NT2/D1 (cell line): Measurements from ENCODE around the gene SCMH1.

ENCODE experiments used
- DNase-seq: peaks from one replicate; pipeline ENCODE4 v3.0.0-alpha.2; 2011; ENCODE audit warnings: low read depth, low spot score
- H3K27me3 ChIP-seq: 2 replicates; pipeline ENCODE4 v1.6.0; 2011; ENCODE audit warnings: mild to moderate bottlenecking; ENCODE audit not compliant: insufficient read length, insufficient read depth
- H3K36me3 ChIP-seq: 2 replicates; pipeline ENCODE4 v1.6.1; 2011; ENCODE audit warnings: mild to moderate bottlenecking, low read length, mixed read lengths; ENCODE audit not compliant: insufficient read depth, insufficient read length
- H3K4me1 ChIP-seq: 2 replicates; pipeline ENCODE4 v1.5.1; 2011; ENCODE audit not compliant: insufficient read depth, insufficient read length
- H3K4me3 ChIP-seq: 2 replicates; pipeline ENCODE4 v1.5.1; 2011; ENCODE audit warnings: low read depth; ENCODE audit not compliant: insufficient read length
- H3K9ac ChIP-seq: 2 replicates; pipeline ENCODE4 v1.6.0; 2011; ENCODE audit warnings: low read depth; ENCODE audit not compliant: insufficient read length
- H3K9me3 ChIP-seq: 2 replicates; pipeline ENCODE4 v1.5.1; 2011; ENCODE audit warnings: mild to moderate bottlenecking, low read length; ENCODE audit not compliant: insufficient read depth
- SUZ12 ChIP-seq: IDR thresholded peaks from 2 replicates; pipeline ENCODE4 v1.6.1; 2011; ENCODE audit not compliant: insufficient read length, insufficient read depth; ENCODE audit errors: extremely low read depth
- YY1 ChIP-seq: IDR thresholded peaks from 2 replicates; pipeline ENCODE4 v1.6.1; 2011; ENCODE audit not compliant: insufficient read length, insufficient read depth
- ZNF274 ChIP-seq: IDR thresholded peaks from 2 replicates; pipeline ENCODE4 v1.6.1; 2011; ENCODE audit warnings: mild to moderate bottlenecking, low read depth, low read length

SCMH1 gene

DNA sequence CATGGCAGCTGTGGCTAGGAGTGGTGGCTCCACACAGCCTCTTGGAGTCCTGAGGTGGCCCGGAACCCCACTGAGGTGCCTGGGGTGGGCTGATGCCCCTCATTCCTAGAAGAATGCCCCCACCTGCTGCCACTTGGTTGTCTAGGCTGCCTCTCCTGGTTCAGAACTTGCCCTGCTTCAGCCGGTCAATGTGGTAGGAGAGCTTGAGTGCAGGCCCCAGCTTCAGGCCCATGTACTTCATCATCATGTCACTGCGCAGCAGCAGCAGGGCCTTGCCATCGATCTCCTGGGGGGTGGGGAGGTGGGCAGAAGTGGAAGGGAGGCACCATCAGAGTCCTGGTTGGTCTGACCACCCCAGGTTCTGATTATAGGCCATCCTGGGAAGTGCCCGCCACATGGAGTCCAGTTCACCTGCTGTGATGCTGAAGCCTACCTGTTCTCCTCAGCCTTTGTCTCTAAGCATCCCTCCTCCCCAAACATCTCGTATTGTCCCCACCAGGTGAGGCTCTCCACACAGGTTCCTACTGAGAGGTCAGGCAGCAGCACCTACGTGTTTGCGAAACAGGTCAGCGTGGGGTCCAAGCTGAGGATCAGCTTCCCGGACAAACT lies 214.0 kb downstream of the SCMH1 start:
- H3K27me3 ChIP-seq: no peaks in the 10 kb centered on the region
- no peak overlapping the region for H3K4me3 ChIP-seq
- no peaks in the 10 kb centered on the region for H3K9me3 ChIP-seq
- H3K36me3 ChIP-seq: peaks cover 37% of the 10 kb centered on the region
- H3K4me1 ChIP-seq: peaks cover 4% of the 10 kb centered on the region
- TF ChIP-seq ZNF274 (no peak), SUZ12 (no peak), YY1 (no peak)
- no peak overlapping the region for H3K9ac ChIP-seq
- no peak for DNase-seq

DNA sequence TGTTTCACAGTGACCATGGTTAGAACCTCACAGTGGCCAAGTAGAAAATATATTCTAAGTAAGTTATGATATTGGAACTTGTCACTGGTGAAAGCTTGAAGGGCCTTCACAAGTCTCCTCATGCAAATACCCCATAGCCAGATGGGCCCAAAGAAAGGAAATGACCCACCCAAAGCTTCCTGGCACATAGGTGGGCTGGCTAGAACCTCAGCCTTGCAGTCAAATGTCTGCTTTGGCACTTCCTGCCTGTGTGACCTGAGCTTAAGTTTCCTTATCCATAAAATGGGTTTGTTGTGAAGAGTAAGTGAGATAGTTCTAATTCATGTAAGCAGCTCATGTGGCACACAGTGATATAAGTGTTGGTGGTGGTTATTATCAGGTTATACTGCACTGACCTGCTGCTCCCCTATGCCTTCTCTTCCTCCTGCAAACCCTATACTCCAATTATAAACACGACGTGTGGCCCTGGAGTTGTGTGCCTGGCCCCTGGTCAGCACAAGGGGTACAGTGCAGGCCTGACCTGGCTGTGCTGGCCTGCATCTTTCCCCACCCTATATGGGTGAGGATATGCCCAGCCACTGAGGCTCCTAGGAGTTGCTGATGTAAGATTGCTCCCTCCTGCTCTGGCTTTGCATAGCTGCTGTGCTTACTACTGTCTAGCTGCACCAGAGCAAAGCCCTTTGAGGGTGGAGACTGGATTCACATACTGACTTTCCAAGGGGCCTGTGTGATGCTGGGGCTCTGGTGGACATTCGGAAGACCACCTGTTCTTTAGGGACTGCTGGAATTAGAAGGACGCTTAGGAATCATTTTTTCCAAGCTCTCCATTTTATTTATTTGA lies 215.9 kb downstream of the SCMH1 start:
- Histone ChIP-seq H3K4me1 (peaks cover 11% of the 10 kb centered on the region), H3K9ac (no peak overlapping the region), H3K27me3 (no peaks in the 10 kb centered on the region), H3K9me3 (no peaks in the 10 kb centered on the region), H3K4me3 (no peak overlapping the region), H3K36me3 (peaks cover 43% of the 10 kb centered on the region)
- TF ChIP-seq YY1 (no peak), ZNF274 (no peak), SUZ12 (no peak)
- no peak for DNase-seq

DNA sequence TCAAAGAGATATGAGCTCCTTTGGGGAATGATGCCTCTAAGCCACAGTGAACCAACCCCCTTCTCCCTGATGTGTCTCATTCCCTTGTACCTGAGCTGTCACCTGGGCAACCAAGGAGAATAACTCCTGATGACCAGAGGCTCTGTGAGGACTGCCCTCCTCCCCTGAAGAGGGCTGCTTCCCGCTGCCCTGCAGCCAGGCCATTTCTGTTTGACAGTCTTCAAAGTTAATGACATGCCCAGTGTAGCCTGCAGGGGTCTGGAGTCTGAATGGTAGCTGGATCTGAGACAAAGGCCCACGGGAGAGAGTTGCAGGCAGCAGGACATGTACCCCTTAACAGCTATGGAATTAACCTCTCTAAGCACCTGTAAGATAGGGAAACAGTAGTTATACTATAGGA lies 217.2 kb downstream of the SCMH1 start:
- no peaks in the 10 kb centered on the region for H3K9me3 ChIP-seq
- H3K36me3 ChIP-seq: peaks cover 44% of the 10 kb centered on the region
- H3K4me1 ChIP-seq: peaks cover 23% of the 10 kb centered on the region
- TF ChIP-seq SUZ12 (no peak), YY1 (no peak), ZNF274 (no peak)
- no peak overlapping the region for H3K9ac ChIP-seq
- H3K4me3 ChIP-seq: no peak overlapping the region
- DNase-seq: no peak
- H3K27me3 ChIP-seq: no peaks in the 10 kb centered on the region

DNA sequence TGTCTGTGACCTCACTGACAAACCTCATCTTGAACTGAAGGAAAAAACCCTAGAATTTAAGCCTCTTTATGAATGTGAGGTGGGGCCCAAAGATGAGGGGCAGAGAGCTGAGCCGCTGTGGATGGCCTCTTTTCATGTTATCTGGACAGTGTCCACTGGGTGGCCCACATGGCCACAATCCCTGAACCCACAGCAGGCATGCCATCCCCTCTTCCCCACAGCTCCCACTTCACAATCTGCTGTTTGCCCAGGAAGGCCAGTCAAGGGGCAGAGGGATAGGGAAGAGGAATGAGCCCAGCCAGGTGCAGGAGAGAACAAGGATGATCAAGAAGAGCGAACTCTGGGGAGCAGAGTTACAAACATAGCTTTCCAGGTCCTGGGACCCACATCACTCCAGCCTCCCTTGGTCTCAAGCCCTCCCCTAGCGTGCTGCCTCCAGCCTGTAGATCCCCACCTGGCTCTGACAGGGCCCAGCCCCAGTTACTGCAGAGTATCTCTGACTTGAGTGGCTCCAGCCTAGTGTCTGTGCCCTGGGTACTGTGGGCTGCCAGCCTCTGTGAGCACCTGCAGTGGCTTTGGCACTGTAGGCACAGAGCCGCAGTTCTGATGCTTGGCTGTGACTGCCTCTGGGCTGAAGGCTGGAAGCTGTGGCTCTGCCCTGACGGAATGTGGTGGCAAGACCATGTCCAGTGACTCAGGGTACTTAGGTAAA lies 218.7 kb downstream of the SCMH1 start:
- peaks cover 25% of the 10 kb centered on the region for H3K4me1 ChIP-seq
- no peak for DNase-seq

DNA sequence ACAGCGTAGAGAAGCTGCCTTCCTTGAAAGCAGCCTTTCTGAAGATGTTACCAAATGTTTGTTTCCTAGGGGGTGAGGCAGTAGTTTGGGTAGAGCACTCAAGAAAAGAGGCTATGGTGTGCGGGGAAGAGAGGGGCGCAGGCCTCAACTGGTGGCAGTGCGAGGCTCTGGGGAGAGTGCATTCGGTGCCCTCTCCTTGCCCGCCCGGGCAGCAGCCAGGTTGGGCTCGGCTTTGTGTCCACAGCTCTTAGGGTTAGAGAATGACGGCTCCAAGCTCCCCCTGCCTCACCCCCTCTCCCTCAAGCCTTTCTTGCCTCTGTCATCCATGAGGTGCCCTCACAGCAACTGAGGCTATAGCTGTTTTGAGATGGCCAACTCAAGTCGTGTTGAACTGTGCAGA lies 219.7 kb downstream of the SCMH1 start:
- H3K4me3 ChIP-seq: no peak overlapping the region
- DNase-seq: no peak
- H3K9ac ChIP-seq: no peak overlapping the region
- peaks cover 25% of the 10 kb centered on the region for H3K4me1 ChIP-seq
- no peaks in the 10 kb centered on the region for H3K27me3 ChIP-seq
- no peaks in the 10 kb centered on the region for H3K9me3 ChIP-seq
- peaks cover 50% of the 10 kb centered on the region for H3K36me3 ChIP-seq
- TF ChIP-seq ZNF274 (no peak), YY1 (no peak), SUZ12 (no peak)

More for the DNA sequence above, 218.7 kb downstream of the SCMH1 start:
- H3K27me3 ChIP-seq: no peaks in the 10 kb centered on the region
- H3K9ac ChIP-seq: no peak overlapping the region
- TF ChIP-seq YY1: no peak
- TF ChIP-seq ZNF274: no peak
- TF ChIP-seq SUZ12: no peak
- no peak overlapping the region for H3K4me3 ChIP-seq
- H3K9me3 ChIP-seq: no peaks in the 10 kb centered on the region
- peaks cover 50% of the 10 kb centered on the region for H3K36me3 ChIP-seq

DNA sequence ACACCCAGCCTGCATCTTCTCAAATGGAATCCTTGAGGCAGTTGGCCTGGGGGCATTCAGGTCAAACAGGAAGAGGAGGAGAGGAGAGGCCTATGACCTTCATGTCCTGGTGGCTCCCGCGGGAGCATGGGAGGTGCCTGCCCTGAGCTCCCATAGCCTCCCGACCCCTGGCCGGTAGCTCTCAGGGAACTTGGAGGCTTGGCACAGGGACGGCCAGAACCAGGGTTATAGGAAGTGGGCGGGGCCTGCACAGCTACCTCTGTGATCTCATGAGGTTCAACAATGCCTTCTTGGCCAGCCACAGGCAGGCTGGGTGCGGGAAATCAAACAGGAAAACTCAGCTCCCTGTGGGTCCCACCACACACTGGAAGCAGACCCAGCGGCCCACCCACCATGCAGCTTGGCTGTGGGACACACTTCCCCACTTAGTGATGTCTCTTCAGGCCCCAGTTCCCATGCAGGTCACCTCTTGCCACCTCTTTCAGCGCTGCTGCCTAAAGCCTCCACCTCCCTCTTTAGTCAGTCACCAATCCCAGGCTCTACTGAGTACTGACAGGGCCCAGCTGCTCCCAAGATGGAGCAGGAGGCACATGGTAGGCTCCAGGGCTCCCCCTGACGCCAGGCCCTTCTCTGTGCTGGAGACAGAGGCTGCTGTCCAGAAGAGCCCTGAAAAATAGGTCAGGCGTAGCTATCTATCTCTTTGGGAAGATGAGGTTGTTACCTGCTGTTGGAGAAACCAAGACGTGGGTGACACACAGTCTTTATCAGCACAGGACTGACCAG lies 220.4 kb downstream of the SCMH1 start, which contains the start of gene SLFNL1:
SLFNL1 (minus strand) TSS at position 200 of the 783 bp plus-strand sequence. CDS start 1,065 bp downstream, outside the sequence.
- no peaks in the 10 kb centered on the region for H3K9me3 ChIP-seq
- H3K27me3 ChIP-seq: no peaks in the 10 kb centered on the region
- DNase-seq: peak; percentile 51
- no peak within 1 kb of the TSS for H3K4me3 ChIP-seq
- H3K4me1 ChIP-seq: peaks cover 23% of the 10 kb centered on the region
- H3K36me3 ChIP-seq: peaks cover 57% of the 10 kb centered on the region
- TF ChIP-seq SUZ12 (no peak), ZNF274 (no peak)
- no peak within 1 kb of the TSS for H3K9ac ChIP-seq
